ENCODE measurements around the gene CDH3.

The CDH3 gene

GRCh38 chr16:68737046-68737729, 92.1 kb downstream of the CDH3 start, which contains the start of gene CDH1:
CDH1 (plus strand) TSS chr16:68737292; CDS start chr16:68737416, 124 bp downstream.
- no peak for DNase-seq (ENCODE audit: low read depth in 1 of 2, low spot score in 1 of 2)

- DNase-seq (ENCODE audit: low read depth in 1 of 2, low spot score in 1 of 2) = no peak
These were observed 92.9 kb downstream of the CDH3 start for GRCh38 chr16:68737730-68738629.

- DNase-seq (ENCODE audit: low read depth in 1 of 2, low spot score in 1 of 2) = no peak
These were observed 95.0 kb downstream of the CDH3 start for GRCh38 chr16:68739964-68740627.

GRCh38 chr16:68740628-68741346, 95.7 kb downstream of the CDH3 start:
- DNase-seq (ENCODE audit: low read depth in 1 of 2, low spot score in 1 of 2) = no peak

- DNase-seq (ENCODE audit: low read depth in 1 of 2, low spot score in 1 of 2) = no peak
These were observed 98.6 kb downstream of the CDH3 start for GRCh38 chr16:68743664-68744063.

GRCh38 chr16:68744744-68745280, 99.7 kb downstream of the CDH3 start:
- DNase-seq (ENCODE audit: low read depth in 1 of 2, low spot score in 1 of 2) = no peak

- DNase-seq (ENCODE audit: low read depth in 1 of 2, low spot score in 1 of 2) = no peak
These were observed 101.8 kb downstream of the CDH3 start for GRCh38 chr16:68746951-68747350.

GRCh38 chr16:68749432-68749831, 104.3 kb downstream of the CDH3 start:
- DNase-seq (ENCODE audit: low read depth in 1 of 2, low spot score in 1 of 2) = no peak

Data from activated CD4-positive, alpha-beta T cell treated with anti-CD3 and anti-CD28 coated beads, Interleukin-2, amount 50 U/mL, for 24 hours (primary cell).